OCI-LY1 (cell line): ENCODE measurements around the gene CRADD.

Experiments used
- H2AFZ ChIP-seq: fragments of 200-600 bp; sonication (generic), shearing (Covaris generic); 2 replicates; pipeline ENCODE4 v1.6.0; 2014; ENCODE audit warnings: antibody characterized with exemption, mild to moderate bottlenecking, low read length
- H3F3A ChIP-seq: fragments of 200-600 bp; sonication (generic), shearing (Covaris generic); 2 replicates; pipeline ENCODE4 v1.6.0; 2014; ENCODE audit warnings: mild to moderate bottlenecking, antibody characterized with exemption, low read length, moderate library complexity; ENCODE audit not compliant: insufficient read depth
- H3K27ac ChIP-seq: fragments of 200-600 bp; sonication (generic); 2 replicates; pipeline ENCODE4 v1.5.1; 2014; ENCODE audit warnings: low read length, mixed run types, mild to moderate bottlenecking, low read depth; ENCODE audit not compliant: poor library complexity, severe bottlenecking
- H3K27me3 ChIP-seq: fragments of 200-600 bp; sonication (generic); 2 replicates; pipeline ENCODE4 v1.6.0; 2014; ENCODE audit warnings: antibody characterized with exemption, mild to moderate bottlenecking, low read length, moderate library complexity; ENCODE audit not compliant: insufficient read depth
- H3K36me3 ChIP-seq: fragments of 200-600 bp; sonication (generic); 2 replicates; pipeline ENCODE4 v1.6.1; 2014; ENCODE audit warnings: mild to moderate bottlenecking, antibody characterized with exemption, low read length, moderate library complexity, mixed read lengths; ENCODE audit not compliant: insufficient read depth
- H3K4me1 ChIP-seq: fragments of 200-600 bp; sonication (generic); 2 replicates; pipeline ENCODE4 v1.5.1; 2014; ENCODE audit warnings: mild to moderate bottlenecking, low read length, moderate library complexity; ENCODE audit not compliant: insufficient read depth, severe bottlenecking
- H3K4me2 ChIP-seq: fragments of 200-600 bp; sonication (generic), shearing (Covaris generic); 2 replicates; pipeline ENCODE4 v1.6.1; 2014; ENCODE audit warnings: low read length
- H3K4me3 ChIP-seq: fragments of 200-600 bp; sonication (generic); 2 replicates; pipeline ENCODE4 v1.5.1; 2014; ENCODE audit warnings: low read length, low read depth, mild to moderate bottlenecking, mixed read lengths; ENCODE audit not compliant: poor library complexity, severe bottlenecking
- H3K79me2 ChIP-seq: fragments of 200-600 bp; shearing (Covaris generic); 2 replicates; pipeline ENCODE4 v1.6.1; 2016; ENCODE audit warnings: mixed run types, low read length, mixed read lengths; ENCODE audit not compliant: insufficient read depth
- H3K9ac ChIP-seq: fragments of 200-600 bp; sonication (generic), shearing (Covaris generic); 2 replicates; pipeline ENCODE4 v1.6.1; 2014; ENCODE audit warnings: mild to moderate bottlenecking, low read length, mixed read lengths
- H3K9me2 ChIP-seq: fragments of 200-600 bp; sonication (generic), shearing (Covaris generic); 2 replicates; pipeline ENCODE4 v1.6.1; 2014; ENCODE audit warnings: low read depth, mild to moderate bottlenecking, low read length, mixed read lengths
- H3K9me3 ChIP-seq: fragments of 200-600 bp; shearing (Covaris generic); 2 replicates; pipeline ENCODE4 v1.6.1; 2014; ENCODE audit warnings: low read length, mixed read lengths
- H4K20me1 ChIP-seq: fragments of 200-600 bp; sonication (generic), shearing (Covaris generic); 2 replicates; pipeline ENCODE4 v1.6.0; 2016; ENCODE audit warnings: mild to moderate bottlenecking, low read length; ENCODE audit not compliant: insufficient read depth
- CTCF ChIP-seq: fragments of 200-600 bp; sonication (generic), shearing (Covaris generic); IDR thresholded peaks from 2 replicates; pipeline ENCODE4 v1.5.1; 2017; ENCODE audit warnings: mild to moderate bottlenecking, antibody characterized with exemption, low read length, moderate library complexity, mixed read lengths
- EZH2 ChIP-seq: fragments of 200-600 bp; sonication (generic), shearing (Covaris generic); IDR thresholded peaks from 2 replicates; pipeline ENCODE4 v1.8.0; 2017; ENCODE audit warnings: borderline replicate concordance, mixed run types, mild to moderate bottlenecking, antibody characterized with exemption, low read length, moderate library complexity, mixed read lengths

Gene CRADD

GRCh38 chr12:93879476-93880421, 202.6 kb downstream of the CRADD start:
- Histone ChIP-seq H3K36me3 (no peaks in the 10 kb centered on the region), H3K27me3 (no peaks in the 10 kb centered on the region), H2AFZ (no peak overlapping the region), H3K9ac (no peak overlapping the region), H3K27ac (no peak overlapping the region), H3F3A (no peaks in the 10 kb centered on the region), H3K9me3 (no peaks in the 10 kb centered on the region), H3K79me2 (no peaks in the 10 kb centered on the region), H3K4me2 (no peak overlapping the region), H3K4me1 (no peaks in the 10 kb centered on the region), H3K4me3 (no peak overlapping the region), H4K20me1 (no peaks in the 10 kb centered on the region), H3K9me2 (no peaks in the 10 kb centered on the region)
- no peak for TF ChIP-seq CTCF
- no peak for TF ChIP-seq EZH2

- no peak overlapping the region for H3K4me2 ChIP-seq
- H3K9ac ChIP-seq, result no peak overlapping the region
- no peaks in the 10 kb centered on the region for H3K79me2 ChIP-seq
- no peak overlapping the region for H3K4me3 ChIP-seq
- no peaks in the 10 kb centered on the region for H3K4me1 ChIP-seq
- H3F3A ChIP-seq, result no peaks in the 10 kb centered on the region
- no peaks in the 10 kb centered on the region for H3K27me3 ChIP-seq
- no peak overlapping the region for H2AFZ ChIP-seq
- TF ChIP-seq CTCF, result no peak
- TF ChIP-seq EZH2, result no peak
- no peaks in the 10 kb centered on the region for H3K36me3 ChIP-seq
- no peak overlapping the region for H3K27ac ChIP-seq
- H4K20me1 ChIP-seq, result no peaks in the 10 kb centered on the region
- H3K9me3 ChIP-seq, result no peaks in the 10 kb centered on the region
- H3K9me2 ChIP-seq, result no peaks in the 10 kb centered on the region
Measured at GRCh38 chr12:93880853-93881522, 203.8 kb downstream of the CRADD start.

- no peaks in the 10 kb centered on the region for H3K79me2 ChIP-seq
- H3K9me2 ChIP-seq, result no peaks in the 10 kb centered on the region
- H3K27ac ChIP-seq, result no peak overlapping the region
- no peaks in the 10 kb centered on the region for H3K9me3 ChIP-seq
- no peak overlapping the region for H2AFZ ChIP-seq
- no peak overlapping the region for H3K4me2 ChIP-seq
- H3K9ac ChIP-seq, result no peak overlapping the region
- no peaks in the 10 kb centered on the region for H4K20me1 ChIP-seq
- no peaks in the 10 kb centered on the region for H3K27me3 ChIP-seq
- no peaks in the 10 kb centered on the region for H3F3A ChIP-seq
- no peak overlapping the region for H3K4me3 ChIP-seq
- H3K36me3 ChIP-seq, result no peaks in the 10 kb centered on the region
- TF ChIP-seq CTCF, result no peak
- no peak for TF ChIP-seq EZH2
- no peaks in the 10 kb centered on the region for H3K4me1 ChIP-seq
Measured at GRCh38 chr12:93882763-93883162, 205.6 kb downstream of the CRADD start.
